ENCODE measurements around the gene SBSN.
A peak's percentile ranks its signal among the peaks of the same experiment; 100 is the strongest.

Gene SBSN

GRCh38 chr19:35508129-35508528 is 20.0 kb downstream of the SBSN start:
- Histone ChIP-seq H3K27ac (no peak overlapping the region), H4K20me1 (no peaks in the 10 kb centered on the region; a peak in 2 of 22 replicates), H3K4me1 (peaks cover 6 to 13% (median 11%) of the 10 kb centered on the region in 10 experiments; a peak in 17 of 20 replicates), H3K27me3 (peaks cover 43 to 76% (median 65%) of the 10 kb centered on the region in 11 experiments), H3K36me3 (no peaks in the 10 kb centered on the region), H3K4me2 (no peak overlapping the region), H3K9me3 (replicated peaks in 1 of 11) (no peaks in the 10 kb centered on the region), H3K4me3 (no peak overlapping the region), H3K9ac (no peak overlapping the region)
- no peak for TF ChIP-seq Cebpa-rat (IDR thresholded peaks at IDR 0.05)

- H3K4me2 ChIP-seq, result no peak overlapping the region
- peaks cover 6 to 18% (median 11%) of the 10 kb centered on the region in 10 experiments; a peak in 17 of 20 replicates for H3K4me1 ChIP-seq
- no peaks in the 10 kb centered on the region for H3K9me3 ChIP-seq (replicated peaks in 1 of 11)
- no peak overlapping the region for H3K9ac ChIP-seq
- H3K4me3 ChIP-seq, result no peak overlapping the region
- peaks cover 43 to 75% (median 65%) of the 10 kb centered on the region in 11 experiments for H3K27me3 ChIP-seq
- no peaks in the 10 kb centered on the region; a peak in 1 of 22 replicates for H4K20me1 ChIP-seq
- H3K36me3 ChIP-seq, result no peaks in the 10 kb centered on the region
- no peak for TF ChIP-seq Cebpa-rat (IDR thresholded peaks at IDR 0.05)
- H3K27ac ChIP-seq, result no peak overlapping the region
Measured at GRCh38 chr19:35507561-35507960, 20.6 kb downstream of the SBSN start.

- no peak overlapping the region for H3K9ac ChIP-seq
- no peak overlapping the region for H3K27ac ChIP-seq
- H3K36me3 ChIP-seq, result no peaks in the 10 kb centered on the region
- H4K20me1 ChIP-seq, result no peaks in the 10 kb centered on the region; a peak in 1 of 22 replicates
- no peaks in the 10 kb centered on the region for H3K9me3 ChIP-seq (replicated peaks in 1 of 11)
- peaks cover 49 to 69% (median 60%) of the 10 kb centered on the region in 11 experiments for H3K27me3 ChIP-seq
- no peak overlapping the region for H3K4me3 ChIP-seq
- TF ChIP-seq Cebpa-rat (IDR thresholded peaks at IDR 0.05), result no peak
- H3K4me1 ChIP-seq, result peaks cover 9 to 33% (median 22%) of the 10 kb centered on the region in 10 experiments; a peak in 18 of 20 replicates
- no peak overlapping the region for H3K4me2 ChIP-seq
Measured at GRCh38 chr19:35506011-35506410, 22.1 kb downstream of the SBSN start.

- Histone ChIP-seq H3K9ac (no peak overlapping the region), H3K4me1 (peaks cover 0 to 31% (median 20%) of the 10 kb centered on the region in 10 experiments; a peak in 17 of 20 replicates), H3K27ac (no peak overlapping the region), H3K4me2 (peak overlapping the region in 5 of 11 experiments; percentile 30 to 88 (median 85); a peak in 6 of 22 replicates), H3K36me3 (no peaks in the 10 kb centered on the region), H3K4me3 (no peak overlapping the region), H3K27me3 (peaks cover 17 to 37% (median 28%) of the 10 kb centered on the region in 11 experiments), H4K20me1 (no peaks in the 10 kb centered on the region), H3K9me3 (replicated peaks in 1 of 11) (no peaks in the 10 kb centered on the region)
- no peak for TF ChIP-seq Cebpa-rat (IDR thresholded peaks at IDR 0.05)
Measured at GRCh38 chr19:35502751-35503150, 25.4 kb downstream of the SBSN start.

GRCh38 chr19:35501684-35502083 is 26.4 kb downstream of the SBSN start:
- H3K27ac ChIP-seq, result no peak overlapping the region
- H4K20me1 ChIP-seq, result no peaks in the 10 kb centered on the region
- H3K4me2 ChIP-seq, result peak overlapping the region in 10 of 11 experiments; percentile 7 to 88 (median 79); a peak in 19 of 22 replicates
- peak overlapping the region in 3 of 11 experiments; percentile 23 to 51 (median 24); a peak in 2 of 22 replicates for H3K9ac ChIP-seq
- no peaks in the 10 kb centered on the region for H3K36me3 ChIP-seq
- no peaks in the 10 kb centered on the region for H3K9me3 ChIP-seq (replicated peaks in 1 of 11)
- no peak for TF ChIP-seq Cebpa-rat (IDR thresholded peaks at IDR 0.05)
- peaks cover 7 to 26% (median 17%) of the 10 kb centered on the region in 11 experiments; a peak in 20 of 22 replicates for H3K27me3 ChIP-seq
- H3K4me3 ChIP-seq, result no peak overlapping the region
- H3K4me1 ChIP-seq, result peaks cover 0 to 31% (median 20%) of the 10 kb centered on the region in 10 experiments; a peak in 17 of 20 replicates

- Histone ChIP-seq H3K9ac (no peak overlapping the region), H3K4me2 (peak overlapping the region in 9 of 11 experiments; percentile 49 to 88 (median 82); a peak in 17 of 22 replicates), H3K36me3 (no peaks in the 10 kb centered on the region), H4K20me1 (no peaks in the 10 kb centered on the region), H3K27me3 (peaks cover 0 to 17% (median 7%) of the 10 kb centered on the region in 11 experiments; a peak in 14 of 22 replicates), H3K9me3 (replicated peaks in 1 of 11) (no peaks in the 10 kb centered on the region), H3K4me3 (no peak overlapping the region), H3K27ac (no peak overlapping the region), H3K4me1 (peaks cover 3 to 34% (median 24%) of the 10 kb centered on the region in 10 experiments; a peak in 18 of 20 replicates)
- TF ChIP-seq Cebpa-rat (IDR thresholded peaks at IDR 0.05), result no peak
Measured at GRCh38 chr19:35500611-35501010, 27.5 kb downstream of the SBSN start.

GRCh38 chr19:35498984-35499527 is 29.1 kb downstream of the SBSN start:
- Histone ChIP-seq H3K27me3 (peaks cover 0 to 13% (median 0%) of the 10 kb centered on the region in 11 experiments; a peak in 6 of 22 replicates), H3K4me1 (peaks cover 9 to 45% (median 33%) of the 10 kb centered on the region in 10 experiments; a peak in 18 of 20 replicates), H3K36me3 (no peaks in the 10 kb centered on the region), H3K4me2 (no peak overlapping the region), H3K9me3 (replicated peaks in 1 of 11) (no peaks in the 10 kb centered on the region), H4K20me1 (no peaks in the 10 kb centered on the region), H3K9ac (no peak overlapping the region), H3K4me3 (no peak overlapping the region), H3K27ac (no peak overlapping the region)
- no peak for TF ChIP-seq Cebpa-rat (IDR thresholded peaks at IDR 0.05)

- Histone ChIP-seq H4K20me1 (no peaks in the 10 kb centered on the region), H3K4me1 (peaks cover 9 to 53% (median 37%) of the 10 kb centered on the region in 10 experiments; a peak in 18 of 20 replicates), H3K27me3 (peaks cover 0 to 13% (median 0%) of the 10 kb centered on the region in 11 experiments; a peak in 6 of 22 replicates), H3K27ac (no peak overlapping the region), H3K9ac (no peak overlapping the region), H3K4me2 (no peak overlapping the region), H3K4me3 (no peak overlapping the region), H3K36me3 (no peaks in the 10 kb centered on the region), H3K9me3 (replicated peaks in 1 of 11) (no peaks in the 10 kb centered on the region)
- TF ChIP-seq Cebpa-rat (IDR thresholded peaks at IDR 0.05), result no peak
Measured at GRCh38 chr19:35498220-35498619, 29.9 kb downstream of the SBSN start.

GRCh38 chr19:35497406-35497805 is 30.7 kb downstream of the SBSN start:
- Histone ChIP-seq H4K20me1 (no peaks in the 10 kb centered on the region), H3K9ac (no peak overlapping the region), H3K27ac (no peak overlapping the region), H3K4me3 (no peak overlapping the region), H3K9me3 (replicated peaks in 1 of 11) (no peaks in the 10 kb centered on the region), H3K4me1 (peaks cover 9 to 54% (median 41%) of the 10 kb centered on the region in 10 experiments; a peak in 18 of 20 replicates), H3K4me2 (no peak overlapping the region), H3K36me3 (no peaks in the 10 kb centered on the region), H3K27me3 (peaks cover 0 to 13% (median 0%) of the 10 kb centered on the region in 11 experiments; a peak in 6 of 22 replicates)
- TF ChIP-seq Cebpa-rat (IDR thresholded peaks at IDR 0.05), result no peak
